Ovary (tissue), 9 donors: ENCODE data around the gene SYK. TPM values are rescaled to one million over a fixed set of nuclear protein-coding genes. Genes with fewer than 3 reads are reported as not detected.
"Not testable (repeated sequence)": the region's sequence is repeated elsewhere in the genome, so short reads cannot be mapped to it uniquely, and the experiment has no call there.

Experiments
- DNase-seq, 5 donors: peaks; one replicate each; pipeline ENCODE4 v3.0.0-alpha.2; 2019 to 2020
- H3K27ac ChIP-seq, 2 donors: fragments of 200-600 bp; one replicate each; pipeline versions ENCODE4 v1.5.1 to v1.8.0; 2019 to 2022
- H3K27me3 ChIP-seq: fragments of 200-600 bp; one replicate; pipeline ENCODE4 v1.8.0; 2022
- H3K36me3 ChIP-seq: fragments of 200-600 bp; sonication (generic); one replicate; pipeline ENCODE4 v1.5.1; 2019
- H3K4me1 ChIP-seq: one replicate; pipeline ENCODE4 v1.8.1; 2013; ENCODE audit warnings: mild to moderate bottlenecking, moderate library complexity; ENCODE audit not compliant: insufficient read depth
- H3K4me3 ChIP-seq: fragments of 200-600 bp; sonication (generic); one replicate; pipeline ENCODE4 v1.5.1; 2017
- H3K9me3 ChIP-seq, 2 donors: fragments of 200-600 bp in 1 of 2; sonication (generic) in 1 of 2; one replicate each; pipeline versions ENCODE4 v1.5.1 to v1.8.1; 2013 to 2019; ENCODE audit warnings: mild to moderate bottlenecking in 1 of 2, moderate library complexity in 1 of 2
- CTCF ChIP-seq, 3 donors: fragments of 450-650 bp in 2 of 3; fragments of 200-600 bp in 1 of 3; IDR thresholded peaks; one replicate each; pipeline versions ENCODE4 v1.5.1 to v1.8.0; 2016 to 2022; ENCODE audit warnings: antibody characterized with exemption in 3 of 3, mild to moderate bottlenecking in 1 of 3
- EP300 ChIP-seq: sonication (generic); formaldehyde crosslinking; IDR thresholded peaks from one replicate; pipeline ENCODE4 v1.6.1; 2017; ENCODE audit warnings: antibody characterized with exemption
- POLR2A ChIP-seq: fragments of 450-650 bp; IDR thresholded peaks from one replicate; pipeline ENCODE4 v1.6.1; 2017; ENCODE audit warnings: antibody characterized with exemption, mild to moderate bottlenecking, moderate library complexity
- WGBS, 3 donors: extraction: QIAGEN DNeasy Blood & Tissue Kit in 1 of 3; methylation state at CpG; one replicate each; pipeline versions ENCODE4 v1.1.5 to v1.1.7; 2013 to 2017; 5-methylcytosine and 5-hydroxymethylcytosine counted together
- intact Hi-C, 4 donors: fragments of 100-400 bp; cut with DNase I; formaldehyde crosslinking; loops; one replicate each; pipeline versions ENCODE4 v1.11.0 to v1.15.1; 2022 to 2023
- polyA plus RNA-seq, 2 donors: library from polyadenylated mRNA; stranded (reverse); fragments of 200-250 nt in 1 of 2; fragments of 350-450 nt in 1 of 2; fragmentation: Illumina TruSeq in 1 of 2; extraction: RNeasy Lipid Tissue Mini Kit (QIAGEN cat#74804) in 1 of 2; gene quantifications; one replicate each; pipeline ENCODE4 v1.2.3, GENCODE V29; 2013 to 2014
- total RNA-seq, 7 donors: library from RNA; depleted of rRNA in 2 of 7; stranded (reverse); fragments of >200 nt in 2 of 7; fragmentation: NEBNext Ultra II Directional in 3 of 7; extraction: Animal tissue kit (Norgen Biotek cat#: 25700) in 3 of 7; gene quantifications; one replicate each; pipeline versions ENCODE4 v1.1.0 to v1.2.4, GENCODE V29; 2016 to 2023
- donor health status: DM: no; HTN: no; CAD: no; lungs with moderate emphysema.
- donor health status: DM: no; HTN: no; CAD: no.
- donor health status: Bipolar disorder and iron deficiency.
- donor health status: DM: yes; HTN: yes; CAD: no.
- donor health status: DM: no; HTN: no; CAD: no.
- donor health status: DM: yes; HTN: yes; CAD: no.

SYK gene
- total and polyA plus RNA-seq, 9 donors: 1.4 to 12.0 (median 8.6) TPM

GRCh38 chr9:90882991-90883600, 81.5 kb downstream of the SYK start:
- Histone ChIP-seq H3K4me3 (no peak overlapping the region), H3K4me1 (no peaks in the 10 kb centered on the region), H3K9me3 (no peaks in the 10 kb centered on the region), H3K27me3 (no peaks in the 10 kb centered on the region), H3K27ac (no peak overlapping the region), H3K36me3 (no peaks in the 10 kb centered on the region)
- intact Hi-C loops: no loop called here
- 93 to 96% (median 95%) methylated on average over 4 of the region's 4 CpGs for WGBS, 3 donors
- no peak for TF ChIP-seq POLR2A
- no peak for TF ChIP-seq CTCF (IDR thresholded peaks at IDR 0.05)
- no peak for TF ChIP-seq EP300
- no peak for DNase-seq

- DNase-seq: no peak
- 65 to 96% (median 94%) methylated on average over 2 of the region's 2 CpGs for WGBS, 3 donors
- no peaks in the 10 kb centered on the region for H3K4me1 ChIP-seq
- H3K27me3 ChIP-seq: no peaks in the 10 kb centered on the region
- H3K36me3 ChIP-seq: no peaks in the 10 kb centered on the region
- no peak overlapping the region for H3K4me3 ChIP-seq
- intact Hi-C loops: no loop called here
- no peaks in the 10 kb centered on the region for H3K9me3 ChIP-seq
- H3K27ac ChIP-seq: no peak overlapping the region
- TF ChIP-seq POLR2A (no peak), CTCF (IDR thresholded peaks at IDR 0.05) (no peak), EP300 (no peak)
Observed at GRCh38 chr9:90883661-90884060, 82.0 kb downstream of the SYK start.

- DNase-seq: no peak
- 73 to 84% (median 75%) methylated on average over 8 of the region's 8 CpGs for whole genome bisulfite sequencing, 3 donors
- Histone ChIP-seq H3K27me3 (no peaks in the 10 kb centered on the region), H3K4me1 (no peaks in the 10 kb centered on the region), H3K27ac (no peak overlapping the region), H3K36me3 (no peaks in the 10 kb centered on the region), H3K4me3 (no peak overlapping the region), H3K9me3 (no peaks in the 10 kb centered on the region)
- TF ChIP-seq POLR2A (no peak), EP300 (no peak), CTCF (IDR thresholded peaks at IDR 0.05) (no peak)
- intact Hi-C loops: no loop called here
Observed at GRCh38 chr9:90884178-90884577, 82.6 kb downstream of the SYK start.

- H3K27me3 ChIP-seq, H3K4me1 ChIP-seq, H3K27ac ChIP-seq, DNase-seq, intact Hi-C loops, H3K9me3 ChIP-seq, H3K36me3 ChIP-seq, H3K4me3 ChIP-seq: not testable (repeated sequence)
Observed at GRCh38 chr9:90886868-90887267, 85.2 kb downstream of the SYK start.

GRCh38 chr9:90888941-90889340, 87.3 kb downstream of the SYK start:
- WGBS, 3 donors: 85 to 89% (median 89%) methylated on average over 8 of the region's 8 CpGs
- intact Hi-C loops: no loop called here

More at GRCh38 chr9:90888941-90889340, 87.3 kb downstream of the SYK start:
- Histone ChIP-seq H3K36me3 (no peaks in the 10 kb centered on the region), H3K27ac (no peak overlapping the region), H3K9me3 (no peaks in the 10 kb centered on the region), H3K27me3 (no peaks in the 10 kb centered on the region), H3K4me1 (no peaks in the 10 kb centered on the region), H3K4me3 (no peak overlapping the region)
- no peak for DNase-seq
- TF ChIP-seq CTCF (IDR thresholded peaks at IDR 0.05) (no peak), EP300 (no peak), POLR2A (no peak)
